Endometrium (tissue), 2 donors: ENCODE measurements around the gene CADPS2.
"Not testable (repeated sequence)": the region's sequence is repeated elsewhere in the genome, so short reads cannot be mapped to it uniquely, and the experiment has no call there.

Experiments
- FAIRE-seq: peaks from 2 replicates; lab custom pipeline; 2012; peaks lifted over from hg19 to GRCh38; lab: Jason Lieb, UNC
- donor health status: control.
- donor health status: control.

The CADPS2 gene

DNA sequence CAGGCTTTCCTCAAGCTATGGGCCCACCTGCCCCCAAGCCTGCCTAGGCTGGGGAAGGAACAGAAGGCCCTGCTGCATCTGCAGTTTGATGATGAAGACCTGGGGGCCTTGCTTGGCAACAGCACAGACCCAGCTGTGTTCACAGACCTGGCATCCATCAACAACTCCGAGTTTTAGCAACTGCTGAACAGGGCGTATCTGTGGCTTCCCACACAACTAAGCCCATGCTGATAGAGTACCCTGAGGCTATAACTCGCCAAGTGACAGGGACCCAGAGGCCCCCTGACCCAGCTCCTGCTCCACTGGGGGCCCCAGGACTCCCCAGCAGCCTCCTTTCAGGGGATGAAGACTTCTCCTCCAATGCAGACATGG, 36.3 kb downstream of the CADPS2 start:
- FAIRE-seq = no peak

DNA sequence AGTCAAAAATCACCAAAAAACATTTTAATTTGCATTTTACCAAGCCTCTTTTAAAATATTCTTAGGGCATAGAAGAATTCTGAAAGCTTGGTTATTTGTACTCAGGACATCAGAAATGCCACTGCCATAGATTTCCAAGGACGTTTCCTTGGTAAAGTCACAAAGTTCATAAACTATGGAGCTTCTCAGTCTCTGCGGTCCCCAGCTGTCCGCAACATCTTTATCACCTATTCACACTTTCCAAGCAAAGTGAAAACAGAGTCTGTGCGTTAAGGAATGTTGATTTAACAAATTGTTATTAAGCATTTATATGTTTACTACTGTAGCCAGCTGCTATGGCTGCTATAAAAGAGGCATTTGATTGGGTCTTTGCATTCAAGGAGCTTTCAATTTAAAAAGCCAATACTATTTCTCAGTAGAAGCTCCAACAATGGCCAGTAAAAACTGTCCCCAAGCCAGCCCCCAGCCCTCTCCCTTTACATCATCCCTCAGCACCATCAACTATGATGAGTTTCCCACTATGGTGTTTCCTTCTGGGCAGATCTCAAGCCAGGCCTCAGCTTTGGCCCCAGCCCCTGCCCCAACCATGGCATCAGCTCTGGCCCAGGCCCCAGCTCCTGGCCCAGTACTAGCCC, 36.8 kb downstream of the CADPS2 start:
- no peak for FAIRE-seq

DNA sequence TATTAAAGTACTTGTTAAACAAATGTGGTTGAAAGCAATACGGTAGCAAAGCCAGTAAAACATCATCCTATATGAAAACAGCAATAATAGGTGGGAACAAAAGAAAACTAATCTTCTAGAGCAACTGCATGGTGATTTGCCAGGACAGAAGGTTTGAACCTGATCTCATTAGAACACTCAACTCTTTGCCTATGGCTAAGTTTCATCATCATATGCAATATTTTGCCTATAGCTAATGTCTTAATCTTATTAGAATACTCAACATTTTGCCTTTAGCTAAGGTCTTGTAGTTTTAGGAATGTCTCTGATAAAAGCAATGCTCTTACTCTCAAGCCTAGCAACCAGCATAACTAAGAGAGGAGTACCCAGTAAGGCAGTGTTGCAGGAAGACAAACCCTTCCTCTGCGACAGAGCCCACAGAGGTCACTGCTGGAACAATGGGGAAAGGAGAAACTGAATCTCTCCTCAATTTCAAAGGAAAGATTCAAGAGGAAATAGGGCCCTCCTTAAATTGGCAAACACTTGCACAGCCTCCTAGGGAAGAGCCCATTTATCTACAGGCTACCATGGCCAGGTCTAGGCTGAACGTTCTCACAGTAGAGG, 38.3 kb downstream of the CADPS2 start:
- no peak for FAIRE-seq

DNA sequence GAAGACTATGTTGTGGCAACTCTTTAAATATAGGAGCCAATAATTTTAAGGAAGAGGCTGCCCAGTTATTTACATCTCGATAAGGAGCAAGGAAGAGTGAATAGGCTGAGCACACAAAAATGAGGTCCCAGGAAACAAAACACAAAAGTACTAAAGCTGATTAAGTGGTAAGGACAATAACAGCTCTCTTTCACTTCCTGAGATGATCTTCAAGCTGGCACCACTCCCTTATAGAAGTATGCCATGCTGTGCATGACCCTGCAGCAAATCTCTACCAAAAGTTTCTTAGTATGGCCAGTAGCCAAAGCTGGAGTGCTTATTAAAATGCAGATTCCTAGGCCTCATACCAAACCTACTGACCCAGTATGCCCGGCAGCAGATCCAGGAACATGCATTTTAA, 39.7 kb downstream of the CADPS2 start:
- FAIRE-seq = no peak

DNA sequence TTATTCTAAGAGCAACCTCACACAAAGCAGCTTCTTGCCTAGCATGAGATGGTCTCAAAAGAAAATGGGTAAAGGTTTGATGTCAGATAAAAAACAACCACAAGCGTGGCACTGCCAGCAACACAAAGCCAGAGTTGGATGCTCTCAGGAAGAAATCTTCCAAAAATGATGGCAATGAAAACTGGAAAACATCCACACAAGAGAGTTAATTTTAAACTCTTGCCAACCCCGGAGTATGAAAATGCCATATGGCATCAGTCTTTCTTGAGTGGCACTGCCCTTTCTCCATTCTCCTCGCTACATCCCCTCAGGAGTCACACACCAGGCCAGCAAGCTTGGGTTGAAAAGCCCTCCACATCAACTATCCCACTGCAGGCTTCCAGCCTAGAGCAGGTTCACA, 41.0 kb downstream of the CADPS2 start:
- FAIRE-seq = no peak

DNA sequence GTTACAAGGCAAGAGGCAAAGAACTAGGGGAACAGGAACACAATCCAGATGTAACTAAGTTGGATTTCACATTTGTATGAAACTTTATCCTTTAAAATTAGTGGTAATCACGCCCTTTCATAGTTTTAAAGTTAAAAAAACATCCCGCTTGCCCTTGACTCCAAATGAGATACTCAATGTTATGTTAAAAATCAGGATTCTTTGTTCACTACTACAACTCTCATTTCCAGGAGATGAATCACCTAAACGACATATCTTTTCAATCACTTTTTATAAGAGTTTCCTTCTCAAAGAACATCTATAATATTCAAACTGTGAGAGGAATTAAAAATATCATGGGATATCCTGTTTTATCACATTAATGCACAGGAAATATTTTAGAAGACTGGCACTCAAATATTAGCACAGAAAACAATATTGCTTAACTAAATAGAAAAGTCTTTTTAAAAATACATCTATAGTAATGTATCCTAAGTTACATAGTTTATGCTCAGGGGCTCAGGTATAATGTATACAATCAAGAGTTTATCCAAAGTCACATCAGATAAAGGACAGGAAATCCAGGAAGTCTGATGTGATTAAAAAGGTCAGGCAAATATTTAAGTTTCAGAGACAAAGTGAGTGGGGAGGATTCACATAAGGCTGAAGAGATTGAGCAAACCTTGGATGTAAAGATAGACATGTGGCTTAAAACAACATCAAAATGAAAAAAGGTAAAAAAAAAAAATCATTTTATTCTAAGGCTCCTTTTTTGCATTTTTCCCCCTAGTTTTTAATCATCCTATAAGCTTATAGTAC, 41.9 kb downstream of the CADPS2 start:
- FAIRE-seq = no peak

DNA sequence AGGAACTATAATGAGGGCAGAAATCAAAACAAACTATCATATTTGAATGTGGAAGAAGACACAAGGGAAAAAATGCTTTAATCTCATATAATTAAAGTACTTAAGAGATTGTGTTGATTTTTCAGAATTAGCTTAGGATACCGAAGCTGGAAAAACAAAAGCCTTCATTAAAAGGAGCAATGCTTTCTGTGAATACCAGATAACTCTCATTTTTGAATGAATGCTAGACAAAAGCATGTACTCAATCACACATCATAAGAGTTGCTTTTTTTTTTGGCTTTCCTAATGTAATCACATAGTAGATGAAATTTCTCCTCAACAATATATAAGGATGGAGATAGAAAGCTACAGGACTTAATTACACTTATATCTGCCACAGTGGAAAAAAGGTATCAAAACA, 43.3 kb downstream of the CADPS2 start:
- FAIRE-seq = no peak

DNA sequence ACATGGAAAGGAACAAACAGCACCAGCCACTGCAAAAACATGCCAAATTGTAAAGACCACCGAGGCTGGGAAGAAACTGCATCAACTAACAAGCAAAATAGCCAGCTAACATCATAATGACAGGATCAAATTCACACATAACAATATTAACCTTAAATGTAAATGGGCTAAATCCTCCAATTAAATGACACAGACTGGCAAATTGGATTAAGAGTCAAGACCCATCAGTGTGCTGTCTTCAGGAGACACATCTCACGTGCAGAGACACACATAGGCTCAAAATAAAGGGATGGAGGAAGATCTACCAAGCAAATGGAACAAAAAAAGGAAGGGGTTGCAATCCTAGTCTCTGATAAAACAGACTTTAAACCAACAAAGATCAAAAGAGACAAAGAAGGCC, 50.0 kb downstream of the CADPS2 start:
- not testable (repeated sequence) for FAIRE-seq

DNA sequence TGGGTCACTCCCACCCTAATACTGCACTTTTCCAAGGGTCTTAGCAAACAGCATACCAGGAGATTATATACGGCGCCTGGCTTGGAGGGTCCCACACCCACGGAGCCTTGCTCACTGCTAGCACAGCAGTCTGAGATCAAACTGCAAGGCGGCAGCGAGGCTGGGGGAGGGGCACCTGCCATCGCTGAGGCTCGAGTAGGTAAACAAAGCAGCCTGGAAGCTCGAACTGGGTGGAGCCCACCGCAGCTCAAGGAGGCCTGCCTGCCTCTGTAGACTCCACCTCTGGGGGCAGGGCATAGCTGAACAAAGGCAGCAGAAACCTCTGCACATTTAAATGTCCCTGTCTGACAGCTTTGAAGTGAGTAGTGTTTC, 51.7 kb downstream of the CADPS2 start:
- not testable (repeated sequence) for FAIRE-seq

DNA sequence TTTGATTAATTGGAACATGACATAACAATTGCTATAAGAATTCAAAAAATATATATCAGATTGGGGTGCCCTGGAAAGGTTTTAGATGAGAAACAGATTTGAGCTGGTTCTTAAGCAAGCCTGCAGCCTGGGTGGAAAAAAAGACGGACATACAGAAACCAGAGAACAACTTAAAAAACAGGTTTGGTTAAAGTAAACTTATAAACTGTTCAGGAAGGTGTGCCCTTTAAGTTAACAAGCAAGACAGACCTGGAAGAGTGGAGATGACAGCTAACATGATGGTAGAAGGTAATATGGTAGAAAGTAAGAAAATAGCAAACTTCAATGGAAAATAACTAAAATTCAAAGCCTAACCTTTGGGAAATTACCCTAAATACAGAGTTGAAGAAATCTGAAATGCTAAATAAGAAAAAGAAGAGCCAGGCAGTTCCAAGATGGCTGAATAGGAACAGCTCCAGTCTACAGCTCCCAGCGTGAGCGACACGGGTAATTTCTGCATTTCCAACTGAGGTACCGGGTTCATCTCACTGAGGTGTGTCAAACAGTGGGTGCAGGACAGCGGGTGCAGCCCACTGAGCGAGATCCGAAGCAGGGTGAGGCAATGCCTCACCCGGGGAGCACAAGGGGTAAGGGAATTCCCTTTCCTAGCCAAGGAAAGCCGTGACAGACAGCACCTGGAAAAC, 52.2 kb downstream of the CADPS2 start:
- no peak for FAIRE-seq

DNA sequence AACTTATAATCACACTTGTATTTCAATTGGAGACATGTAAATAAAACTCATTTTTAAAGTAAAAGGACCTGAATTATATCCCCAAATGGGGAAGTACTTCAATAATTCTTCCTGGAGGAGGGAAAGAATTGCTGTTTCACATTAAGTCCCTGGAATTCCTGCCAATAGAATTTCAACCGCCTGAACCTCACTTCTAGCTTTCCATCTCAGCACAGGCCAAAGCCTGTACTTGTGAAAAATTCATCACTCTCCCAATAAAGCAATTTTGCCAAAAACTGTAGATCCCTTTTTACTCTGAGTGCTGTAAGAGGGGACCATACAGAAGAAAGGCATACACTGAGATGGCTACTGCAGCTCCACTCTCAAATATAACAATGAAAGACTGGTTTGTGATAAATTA, 54.8 kb downstream of the CADPS2 start:
- no peak for FAIRE-seq

DNA sequence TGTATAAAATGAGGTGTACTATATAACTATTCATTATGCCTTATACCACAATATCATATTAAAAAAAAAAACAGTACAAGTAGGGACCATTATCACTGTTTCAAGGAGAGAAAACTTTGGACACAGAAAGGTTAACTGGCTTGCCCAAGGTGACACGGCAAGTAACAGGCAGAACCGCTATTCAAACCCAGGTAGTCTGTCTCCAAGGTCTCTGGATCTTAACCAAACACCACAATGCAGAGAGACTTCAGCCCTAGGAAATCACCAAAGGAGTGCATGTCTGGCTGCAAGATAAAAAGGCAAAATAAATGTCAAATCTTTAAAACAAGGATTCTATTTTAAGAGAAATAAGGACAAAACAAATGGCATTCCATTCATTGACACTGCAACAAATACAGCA, 56.3 kb downstream of the CADPS2 start:
- FAIRE-seq = no peak

DNA sequence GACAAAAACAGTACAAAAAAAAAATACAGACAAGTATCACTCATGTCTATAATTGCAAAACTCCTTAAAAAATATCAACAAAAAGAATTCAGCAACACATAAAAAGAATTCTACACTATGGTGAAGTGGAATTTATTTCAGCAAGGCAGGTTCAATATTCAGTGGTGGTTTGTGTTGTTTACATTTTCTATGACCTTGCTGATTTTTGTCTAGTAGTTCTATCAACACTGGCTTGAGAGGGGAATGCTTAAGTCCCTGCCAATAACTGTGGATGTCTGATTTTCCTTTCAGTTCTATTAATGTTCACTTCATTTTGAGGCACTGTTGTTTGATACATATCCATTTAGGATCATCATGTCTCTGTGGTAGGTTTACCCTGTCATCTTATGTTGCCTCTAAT, 58.5 kb downstream of the CADPS2 start:
- FAIRE-seq = no peak

DNA sequence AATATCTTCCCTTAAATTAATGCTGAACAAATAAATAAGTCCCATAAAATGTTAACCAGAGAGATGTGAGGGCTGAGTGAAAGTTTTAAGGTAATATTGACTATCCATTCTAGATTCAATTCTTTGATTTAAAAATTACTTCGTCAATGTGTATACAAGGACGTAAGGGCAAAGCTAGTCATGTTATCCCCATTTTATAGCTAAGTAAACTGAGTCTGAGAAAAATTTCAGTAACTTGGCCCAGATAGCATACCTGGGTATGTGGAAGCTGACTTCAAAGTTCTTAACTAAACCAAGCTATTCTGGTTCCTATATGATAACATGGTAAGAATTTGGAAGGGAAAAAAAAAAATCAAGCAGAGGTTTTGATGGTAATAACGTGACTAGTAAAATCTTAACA, 72.4 kb downstream of the CADPS2 start:
- FAIRE-seq = no peak

DNA sequence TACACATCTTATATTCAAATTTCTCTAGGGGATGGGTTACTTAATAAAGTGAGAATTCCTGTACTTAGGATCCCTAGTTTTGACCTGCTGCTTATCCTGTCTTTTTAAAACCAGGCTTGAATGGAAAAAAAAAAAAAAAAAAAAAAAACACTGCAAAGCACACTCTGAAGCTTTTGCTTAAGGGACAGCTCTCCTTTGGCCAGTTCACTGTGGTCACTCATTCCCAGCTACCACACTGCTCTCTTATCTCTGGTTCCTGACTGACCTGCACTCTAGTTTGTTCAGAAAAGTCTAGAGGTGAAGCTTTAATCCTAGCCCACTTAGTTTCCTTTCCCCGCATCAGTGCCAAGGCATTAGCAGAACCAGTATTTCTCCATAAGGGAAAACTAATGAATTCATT, 82.4 kb downstream of the CADPS2 start:
- FAIRE-seq = no peak

DNA sequence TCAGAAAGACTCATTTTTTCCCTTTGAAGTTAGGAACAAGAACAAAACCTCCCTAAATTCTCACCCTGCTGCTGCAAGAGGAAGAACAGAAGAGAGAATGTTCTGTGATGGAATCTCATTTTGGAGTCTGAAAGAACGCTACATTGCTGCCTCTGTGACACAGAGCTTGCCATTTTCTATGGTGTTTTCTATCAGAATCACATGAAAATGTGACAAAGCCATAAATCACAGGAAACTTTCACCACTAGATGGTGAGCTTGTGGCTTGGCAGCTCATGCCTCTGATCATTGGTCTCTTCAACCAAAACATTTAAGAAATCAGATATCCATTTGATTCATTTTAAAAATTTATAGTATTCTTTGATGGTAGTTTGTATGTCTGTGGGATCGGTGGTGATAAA, 82.9 kb downstream of the CADPS2 start:
- no peak for FAIRE-seq

DNA sequence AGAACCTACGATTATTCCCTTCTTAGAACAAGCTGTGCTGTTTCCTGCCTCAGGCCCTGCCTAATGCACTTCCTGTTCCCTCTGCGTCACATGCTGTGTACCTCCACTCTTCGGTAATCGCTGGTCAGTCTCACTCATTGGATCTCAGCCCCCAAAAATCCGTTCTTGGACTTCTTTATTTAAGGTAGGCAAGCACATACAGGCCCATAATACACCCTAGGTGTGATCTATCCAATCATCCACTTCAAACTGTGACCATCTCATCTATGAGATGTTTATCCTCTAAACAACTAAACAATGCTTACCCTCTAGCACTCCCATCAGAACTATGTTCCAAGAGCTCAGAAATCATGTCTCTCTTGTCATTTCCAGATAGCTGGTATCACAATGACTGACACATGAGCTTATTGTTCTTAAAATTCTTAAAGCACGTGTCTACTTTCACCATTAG, 83.9 kb downstream of the CADPS2 start:
- no peak for FAIRE-seq

DNA sequence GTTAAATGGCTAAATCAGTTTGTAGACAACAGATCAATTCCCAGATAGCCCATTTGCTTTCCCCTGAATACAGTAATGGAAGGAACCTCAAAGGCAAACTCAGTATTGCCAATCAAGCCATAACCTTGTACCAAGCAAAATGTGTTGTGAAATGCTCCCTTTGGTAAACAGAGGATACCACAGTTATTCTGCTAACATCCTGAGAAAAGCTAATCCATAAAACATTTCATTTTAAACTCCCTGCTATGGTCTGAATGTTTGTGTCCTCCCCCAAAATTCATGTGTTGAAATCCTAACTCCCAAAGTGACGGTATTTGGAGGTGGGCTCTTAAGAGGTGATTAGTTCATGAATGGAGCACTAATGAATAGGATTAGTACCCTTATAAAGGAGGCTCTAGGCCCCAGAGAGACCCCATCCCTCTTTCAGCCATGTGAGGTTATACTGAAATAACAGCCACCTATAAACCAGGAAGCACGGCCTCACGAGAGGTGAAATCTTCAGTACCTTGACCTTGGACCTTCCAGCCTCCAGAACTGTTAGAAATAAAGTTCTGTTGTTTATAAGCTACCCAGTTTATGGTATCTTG, 94.2 kb downstream of the CADPS2 start:
- no peak for FAIRE-seq

DNA sequence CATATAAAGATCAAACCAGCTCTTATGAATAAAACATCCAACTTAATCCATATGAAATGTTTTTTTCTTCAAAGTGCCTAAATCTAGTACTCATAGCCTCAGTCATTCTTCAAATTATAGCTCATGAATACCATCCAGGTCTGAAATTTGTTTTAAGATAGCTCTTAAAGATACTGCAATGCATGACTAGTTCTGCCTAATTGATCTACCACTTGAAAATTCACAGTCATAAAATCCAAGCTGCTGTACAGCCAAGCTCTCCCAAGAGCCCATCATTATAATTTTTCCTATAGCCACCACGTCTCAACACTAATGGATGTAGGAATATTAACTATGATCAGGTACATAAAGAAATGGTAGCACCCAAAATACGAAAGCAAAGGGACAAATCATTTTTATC, 95.7 kb downstream of the CADPS2 start:
- no peak for FAIRE-seq

DNA sequence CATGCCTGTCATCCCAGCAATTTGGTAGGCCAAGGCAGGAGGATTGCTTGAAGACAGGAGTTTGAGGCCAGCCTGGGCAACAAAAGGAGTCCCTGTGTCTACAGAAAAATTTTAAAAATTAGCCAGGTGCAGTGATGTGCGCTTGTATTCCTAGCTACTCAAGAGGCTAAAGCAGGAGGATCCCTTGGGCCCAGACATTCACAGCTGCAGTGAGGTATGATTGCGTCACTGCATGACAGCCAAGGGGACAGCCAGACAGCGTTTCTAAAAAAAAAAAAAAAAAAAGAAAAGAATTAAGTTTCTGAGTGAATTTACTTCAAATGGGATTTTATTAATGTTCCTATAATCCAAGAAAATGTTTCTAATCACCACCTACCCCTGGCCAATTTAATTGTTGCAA, 96.1 kb downstream of the CADPS2 start:
- no peak for FAIRE-seq

DNA sequence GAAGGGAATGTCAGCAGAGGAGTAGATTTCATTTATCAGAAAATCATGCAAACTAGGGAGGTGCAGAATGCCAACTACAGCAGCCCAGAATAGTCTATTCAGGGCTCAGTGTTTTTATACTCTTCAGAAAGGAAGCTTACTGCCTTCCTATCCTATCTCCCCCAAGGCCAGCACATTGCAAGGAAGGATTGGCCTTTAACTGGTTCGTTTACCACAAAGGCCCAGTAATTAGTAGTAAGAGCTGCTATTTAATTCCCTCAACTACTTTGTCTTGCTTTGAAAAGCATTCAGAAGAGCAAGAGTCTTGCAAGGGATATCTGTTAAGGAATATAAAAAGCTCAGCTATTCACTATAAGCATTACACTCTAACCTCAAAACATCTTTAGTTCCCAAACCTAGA, 97.1 kb downstream of the CADPS2 start:
- no peak for FAIRE-seq

DNA sequence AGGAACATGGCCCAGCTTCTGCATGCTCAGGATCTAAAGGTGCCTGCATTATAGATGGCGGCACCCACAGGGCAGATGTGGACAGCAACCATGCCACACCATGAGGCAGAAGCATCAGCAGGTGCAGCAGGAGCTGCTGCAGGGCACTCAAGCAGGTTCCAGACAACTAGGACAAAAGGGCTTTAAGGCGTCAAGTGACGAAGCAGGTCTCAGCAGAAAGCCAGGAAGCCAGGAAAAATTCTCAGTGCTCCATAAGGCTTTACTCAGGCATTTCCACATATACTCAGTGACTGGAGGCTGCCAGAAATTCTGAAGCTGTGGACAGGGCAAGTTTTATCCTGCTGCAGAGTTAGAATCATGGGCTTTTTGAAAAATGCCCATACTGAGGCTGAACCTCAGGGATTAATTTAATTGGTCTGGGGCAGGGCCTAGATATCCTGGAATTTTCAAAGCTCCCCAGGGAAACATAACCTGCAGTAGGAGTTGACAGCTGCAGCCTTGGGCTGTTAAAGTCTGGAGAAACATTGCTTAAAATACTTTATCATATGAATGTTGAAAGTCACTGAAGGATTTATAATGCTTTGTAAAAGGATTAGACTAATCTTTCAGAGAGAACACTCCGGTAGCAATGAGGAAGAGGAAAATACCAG, 115.4 kb downstream of the CADPS2 start:
- FAIRE-seq = no peak
